Lung (tissue), 12 donors: Measurements from ENCODE around the gene CUL7. TPM values are rescaled to one million over a fixed set of nuclear protein-coding genes. Genes with fewer than 3 reads are reported as not detected.

ENCODE experiments used
- ATAC-seq: fragments of 200-7000 bp; cut with Tn5 transposase; one replicate; pipeline ENCODE4 v1.9.1; 2020; ENCODE audit warnings: moderate number of reproducible peaks; ENCODE audit not compliant: insufficient read depth, low FRiP score
- DNase-seq, 3 donors: peaks; one replicate each; pipeline ENCODE4 v3.0.0-alpha.2; 2013 to 2017
- H3K27ac ChIP-seq, 2 donors: one replicate each; pipeline ENCODE4 v1.5.1; 2013; ENCODE audit warnings: mild to moderate bottlenecking in 2 of 2, moderate library complexity in 2 of 2, control low read depth in 1 of 2, inconsistent platforms in 1 of 2, low read depth in 1 of 2, low read length in 1 of 2
- H3K27me3 ChIP-seq, 3 donors: one replicate each; pipeline ENCODE4 v1.5.1; 2013; ENCODE audit warnings: low read length in 2 of 3; ENCODE audit not compliant: control insufficient read depth in 3 of 3, insufficient read depth in 3 of 3
- H3K36me3 ChIP-seq, 4 donors: one replicate each; pipeline ENCODE4 v1.5.1; 2013; ENCODE audit warnings: low read length in 4 of 4, mild to moderate bottlenecking in 1 of 4, moderate library complexity in 1 of 4; ENCODE audit not compliant: control insufficient read depth in 4 of 4, insufficient read depth in 4 of 4
- H3K4me1 ChIP-seq, 5 donors: one replicate each; pipeline ENCODE4 v1.5.1; 2013; ENCODE audit warnings: low read length in 5 of 5, mild to moderate bottlenecking in 2 of 5, moderate library complexity in 1 of 5; ENCODE audit not compliant: control insufficient read depth in 5 of 5, insufficient read depth in 5 of 5
- H3K4me3 ChIP-seq: one replicate; pipeline ENCODE4 v1.5.1; 2013; ENCODE audit warnings: mild to moderate bottlenecking, control low read depth, moderate library complexity
- H3K9ac ChIP-seq, 2 donors: one replicate each; pipeline ENCODE4 v1.5.1; 2013; ENCODE audit warnings: low read length in 2 of 2, control low read depth in 1 of 2; ENCODE audit not compliant: insufficient read depth in 1 of 2
- H3K9me3 ChIP-seq, 4 donors: one replicate each; pipeline ENCODE4 v1.5.1; 2013; ENCODE audit warnings: low read length in 3 of 4, mild to moderate bottlenecking in 1 of 4, moderate library complexity in 1 of 4; ENCODE audit not compliant: control insufficient read depth in 4 of 4, insufficient read depth in 3 of 4
- CTCF ChIP-seq: IDR thresholded peaks from 2 replicates; pipeline ENCODE4 v1.5.1; 2012; ENCODE audit warnings: mild to moderate bottlenecking; ENCODE audit errors: control extremely low read depth, extremely low read depth
- WGBS, 2 donors: extraction: QIAGEN DNeasy Blood & Tissue Kit; methylation state at CpG; one replicate each; pipeline ENCODE4 v1.1.7; 2013; 5-methylcytosine and 5-hydroxymethylcytosine counted together
- polyA plus RNA-seq, 2 donors: library from polyadenylated mRNA; stranded (reverse); fragments of 200-250 nt; gene quantifications; one replicate each; pipeline ENCODE4 v1.2.1, GENCODE V29; 2013
- total RNA-seq, 2 donors: library from RNA; depleted of rRNA in 1 of 2; stranded (reverse); fragments of >200 nt in 1 of 2; gene quantifications; one replicate each; pipeline ENCODE4 v1.2.1, GENCODE V29; 2014 to 2021
- donor health status: control.
- donor health status: control.
- donor health status: Bipolar disorder and iron deficiency.
- donor health status: healthy.
- donor health status: DM: yes; HTN: yes; CAD: no.

CUL7 gene
- total and polyA plus RNA-seq, 4 donors = 8.2 to 23.6 (median 15.2) TPM

GRCh38 chr6:43021270-43022047, 32.2 kb downstream of the CUL7 start, which contains the start of gene RRP36:
Gene RRP36, plus strand, starts transcription at chr6:43021623. Its CDS starts 32 bp downstream, at chr6:43021655.
- ATAC-seq = peak; percentile 96
- WGBS, 2 donors = 0 to 1% methylated on average over 56 of the region's 56 CpGs
- Histone ChIP-seq H3K27ac (peak within 1 kb of the TSS; percentile 90 to 96), H3K9ac (peak within 1 kb of the TSS in 1 of 2 donors; percentile 23), H3K4me3 (peak within 1 kb of the TSS; percentile 94), H3K4me1 (peaks cover 0 to 16% (median 10%) of the 10 kb centered on the region in 5 donors), H3K36me3 (peaks cover 21 to 45% (median 29%) of the 10 kb centered on the region in 4 donors), H3K9me3 (no peaks in the 10 kb centered on the region), H3K27me3 (no peaks in the 10 kb centered on the region)
- peak; percentile 84 to 86 (median 85) for DNase-seq
- no peak for TF ChIP-seq CTCF

- peaks cover 0 to 21% (median 14%) of the 10 kb centered on the region in 5 donors for H3K4me1 ChIP-seq
- H3K27ac ChIP-seq = peak overlapping the region; percentile 90 to 96
- TF ChIP-seq CTCF = no peak
- peak overlapping the region in 1 of 2 donors; percentile 16 for H3K9ac ChIP-seq
- H3K4me3 ChIP-seq = no peak overlapping the region
- WGBS, 2 donors = 60 to 68% methylated on average over 5 of the region's 5 CpGs
- no peaks in the 10 kb centered on the region for H3K27me3 ChIP-seq
- DNase-seq (peak; percentile 56 to 78 (median 74)), ATAC-seq (no peak)
- no peaks in the 10 kb centered on the region for H3K9me3 ChIP-seq
- H3K36me3 ChIP-seq = peaks cover 17 to 42% (median 26%) of the 10 kb centered on the region in 4 donors
Observed at GRCh38 chr6:43020847-43021246, 32.8 kb downstream of the CUL7 start.

- H3K9me3 ChIP-seq = no peaks in the 10 kb centered on the region
- no peak overlapping the region for H3K4me3 ChIP-seq
- WGBS, 2 donors = 93 to 95% methylated on average over 3 of the region's 3 CpGs
- no peak for DNase-seq
- no peak for ATAC-seq
- H3K27me3 ChIP-seq = no peaks in the 10 kb centered on the region
- peaks cover under 1 to 25% (median 18%) of the 10 kb centered on the region in 5 donors for H3K4me1 ChIP-seq
- TF ChIP-seq CTCF = no peak
- H3K27ac ChIP-seq = peak overlapping the region in 1 of 2 donors; percentile 96
- no peak overlapping the region for H3K9ac ChIP-seq
- H3K36me3 ChIP-seq = peaks cover 15 to 40% (median 25%) of the 10 kb centered on the region in 4 donors
Observed at GRCh38 chr6:43020052-43020705, 33.5 kb downstream of the CUL7 start.
